ENCODE data around the gene RMND5B.
A peak's percentile ranks its signal among the peaks of the same experiment; 100 is the strongest.

Gene RMND5B

GRCh38 chr5:178107756-178108310, 23.0 kb upstream of the RMND5B start:
- Mint-ChIP-seq H3K9me3 (no peaks in the 10 kb centered on the region), H3K27me3 (ENCODE audit: low read depth) (peaks cover 20% of the 10 kb centered on the region), H3K36me3 (ENCODE audit: low read depth) (peaks cover under 1% of the 10 kb centered on the region), H3K4me1 (ENCODE audit: low read depth) (peaks cover 7% of the 10 kb centered on the region), H3K4me3 (no peak overlapping the region), H3K27ac (no peak overlapping the region)

GRCh38 chr5:178108446-178108845, 22.4 kb upstream of the RMND5B start:
- Mint-ChIP-seq H3K4me1 (ENCODE audit: low read depth) (peaks cover 9% of the 10 kb centered on the region), H3K36me3 (ENCODE audit: low read depth) (peaks cover 2% of the 10 kb centered on the region), H3K9me3 (no peaks in the 10 kb centered on the region), H3K27ac (no peak overlapping the region), H3K4me3 (no peak overlapping the region), H3K27me3 (ENCODE audit: low read depth) (peaks cover 22% of the 10 kb centered on the region)

- Mint-ChIP-seq H3K27ac (no peak overlapping the region), H3K4me1 (ENCODE audit: low read depth) (peaks cover 9% of the 10 kb centered on the region), H3K36me3 (ENCODE audit: low read depth) (peaks cover 2% of the 10 kb centered on the region), H3K9me3 (no peaks in the 10 kb centered on the region), H3K4me3 (no peak overlapping the region), H3K27me3 (ENCODE audit: low read depth) (peaks cover 22% of the 10 kb centered on the region)
Observed at GRCh38 chr5:178108966-178109365, 21.8 kb upstream of the RMND5B start.

GRCh38 chr5:178110511-178110910, 20.3 kb upstream of the RMND5B start:
- peaks cover 4% of the 10 kb centered on the region for H3K36me3 Mint-ChIP-seq (ENCODE audit: low read depth)
- no peak overlapping the region for H3K4me3 Mint-ChIP-seq

GRCh38 chr5:178111925-178112324, 18.9 kb upstream of the RMND5B start:
- Mint-ChIP-seq H3K4me1 (ENCODE audit: low read depth) (peaks cover 30% of the 10 kb centered on the region), H3K9me3 (no peaks in the 10 kb centered on the region), H3K27ac (no peak overlapping the region), H3K4me3 (no peak overlapping the region), H3K27me3 (ENCODE audit: low read depth) (peaks cover 47% of the 10 kb centered on the region), H3K36me3 (ENCODE audit: low read depth) (peaks cover 4% of the 10 kb centered on the region)

More at GRCh38 chr5:178110511-178110910, 20.3 kb upstream of the RMND5B start:
- Mint-ChIP-seq H3K27ac (no peak overlapping the region), H3K4me1 (ENCODE audit: low read depth) (peaks cover 20% of the 10 kb centered on the region), H3K9me3 (no peaks in the 10 kb centered on the region), H3K27me3 (ENCODE audit: low read depth) (peaks cover 33% of the 10 kb centered on the region)

- Mint-ChIP-seq H3K9me3 (no peaks in the 10 kb centered on the region), H3K27ac (peak overlapping the region; percentile 87), H3K27me3 (ENCODE audit: low read depth) (peaks cover 49% of the 10 kb centered on the region), H3K4me3 (peak overlapping the region; percentile 89), H3K4me1 (ENCODE audit: low read depth) (peaks cover 33% of the 10 kb centered on the region), H3K36me3 (ENCODE audit: low read depth) (peaks cover 4% of the 10 kb centered on the region)
Observed at GRCh38 chr5:178112545-178112944, 18.3 kb upstream of the RMND5B start.

- H3K9me3 Mint-ChIP-seq, result no peaks in the 10 kb centered on the region
- H3K4me3 Mint-ChIP-seq, result peak within 1 kb of the TSS; percentile 89
- peaks cover 33% of the 10 kb centered on the region for H3K4me1 Mint-ChIP-seq (ENCODE audit: low read depth)
- H3K27ac Mint-ChIP-seq, result peak within 1 kb of the TSS; percentile 87
- H3K27me3 Mint-ChIP-seq (ENCODE audit: low read depth), result peaks cover 49% of the 10 kb centered on the region
- H3K36me3 Mint-ChIP-seq (ENCODE audit: low read depth), result peaks cover 4% of the 10 kb centered on the region
Observed at GRCh38 chr5:178113141-178113787, 17.6 kb upstream of the RMND5B start, which contains the start of gene N4BP3. Gene N4BP3, plus strand, starts transcription at chr5:178113532. Its CDS starts 6,052 bp downstream, at chr5:178119584.

GRCh38 chr5:178113841-178114324, 16.9 kb upstream of the RMND5B start:
- Mint-ChIP-seq H3K4me3 (peak overlapping the region; percentile 86), H3K9me3 (no peaks in the 10 kb centered on the region), H3K4me1 (ENCODE audit: low read depth) (peaks cover 32% of the 10 kb centered on the region)

GRCh38 chr5:178114325-178115135, 16.3 kb upstream of the RMND5B start:
- Mint-ChIP-seq H3K4me1 (ENCODE audit: low read depth) (peaks cover 29% of the 10 kb centered on the region), H3K27me3 (ENCODE audit: low read depth) (peaks cover 49% of the 10 kb centered on the region), H3K27ac (peak overlapping the region; percentile 80)

More at GRCh38 chr5:178113841-178114324, 16.9 kb upstream of the RMND5B start:
- Mint-ChIP-seq H3K27ac (peak overlapping the region; percentile 80), H3K27me3 (ENCODE audit: low read depth) (peaks cover 49% of the 10 kb centered on the region), H3K36me3 (ENCODE audit: low read depth) (peaks cover 4% of the 10 kb centered on the region)

GRCh38 chr5:178115136-178115813, 15.5 kb upstream of the RMND5B start:
- Mint-ChIP-seq H3K36me3 (ENCODE audit: low read depth) (peaks cover 4% of the 10 kb centered on the region), H3K4me1 (ENCODE audit: low read depth) (peaks cover 29% of the 10 kb centered on the region), H3K27ac (no peak overlapping the region), H3K27me3 (ENCODE audit: low read depth) (peaks cover 49% of the 10 kb centered on the region), H3K9me3 (no peaks in the 10 kb centered on the region), H3K4me3 (peak overlapping the region; percentile 86)

More at GRCh38 chr5:178114325-178115135, 16.3 kb upstream of the RMND5B start:
- no peaks in the 10 kb centered on the region for H3K9me3 Mint-ChIP-seq
- peak overlapping the region; percentile 86 for H3K4me3 Mint-ChIP-seq
- H3K36me3 Mint-ChIP-seq (ENCODE audit: low read depth), result peaks cover 4% of the 10 kb centered on the region

- peaks cover 44% of the 10 kb centered on the region for H3K27me3 Mint-ChIP-seq (ENCODE audit: low read depth)
- H3K9me3 Mint-ChIP-seq, result no peaks in the 10 kb centered on the region
- peak overlapping the region; percentile 42 for H3K4me3 Mint-ChIP-seq
- H3K4me1 Mint-ChIP-seq (ENCODE audit: low read depth), result peaks cover 32% of the 10 kb centered on the region
- H3K36me3 Mint-ChIP-seq (ENCODE audit: low read depth), result peaks cover 4% of the 10 kb centered on the region
- H3K27ac Mint-ChIP-seq, result no peak overlapping the region
Observed at GRCh38 chr5:178115814-178116142, 15.0 kb upstream of the RMND5B start.

- Mint-ChIP-seq H3K4me1 (ENCODE audit: low read depth) (peaks cover 32% of the 10 kb centered on the region), H3K27ac (peak overlapping the region; percentile 70), H3K27me3 (ENCODE audit: low read depth) (peaks cover 40% of the 10 kb centered on the region), H3K4me3 (peak overlapping the region; percentile 39), H3K36me3 (ENCODE audit: low read depth) (peaks cover 4% of the 10 kb centered on the region), H3K9me3 (no peaks in the 10 kb centered on the region)
Observed at GRCh38 chr5:178116143-178116885, 14.5 kb upstream of the RMND5B start.

GRCh38 chr5:178117923-178118701, 12.7 kb upstream of the RMND5B start:
- H3K4me3 Mint-ChIP-seq, result no peak overlapping the region
- H3K36me3 Mint-ChIP-seq (ENCODE audit: low read depth), result peaks cover 2% of the 10 kb centered on the region
- H3K9me3 Mint-ChIP-seq, result no peaks in the 10 kb centered on the region
- H3K4me1 Mint-ChIP-seq (ENCODE audit: low read depth), result peaks cover 28% of the 10 kb centered on the region
- peaks cover 27% of the 10 kb centered on the region for H3K27me3 Mint-ChIP-seq (ENCODE audit: low read depth)
- H3K27ac Mint-ChIP-seq, result no peak overlapping the region

All from T-helper 1 cell treated with Interleukin-12 subunit alpha and Interleukin-12 subunit beta and Interleukin-4 antibody, amounts not matched to agents 30 μg/mL and 1 μg/mL, for 36 hours (primary cell).